Measurements from ENCODE around the gene CAMKV.

DNA sequence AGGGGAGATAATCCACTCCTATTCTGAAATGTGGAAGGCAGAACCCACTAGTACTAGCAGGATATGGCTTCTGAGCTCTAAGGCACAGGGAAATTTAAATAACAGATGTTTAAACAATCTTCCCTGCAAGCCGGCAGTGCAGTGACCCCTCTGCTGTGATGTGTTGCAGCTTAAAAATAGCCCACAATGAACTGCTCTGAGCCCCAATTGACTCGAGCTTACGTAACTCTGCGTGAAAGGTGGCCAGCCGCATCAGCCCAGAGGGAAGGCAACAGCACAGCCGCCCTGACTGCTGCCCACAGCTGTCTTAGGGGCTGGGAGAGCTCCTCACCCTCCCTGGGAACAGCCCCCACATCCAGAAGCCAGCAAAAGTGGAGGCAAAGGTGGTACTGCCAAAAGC, 12.5 kb upstream of the CAMKV start:
- TF ChIP-seq, protein P1, sequence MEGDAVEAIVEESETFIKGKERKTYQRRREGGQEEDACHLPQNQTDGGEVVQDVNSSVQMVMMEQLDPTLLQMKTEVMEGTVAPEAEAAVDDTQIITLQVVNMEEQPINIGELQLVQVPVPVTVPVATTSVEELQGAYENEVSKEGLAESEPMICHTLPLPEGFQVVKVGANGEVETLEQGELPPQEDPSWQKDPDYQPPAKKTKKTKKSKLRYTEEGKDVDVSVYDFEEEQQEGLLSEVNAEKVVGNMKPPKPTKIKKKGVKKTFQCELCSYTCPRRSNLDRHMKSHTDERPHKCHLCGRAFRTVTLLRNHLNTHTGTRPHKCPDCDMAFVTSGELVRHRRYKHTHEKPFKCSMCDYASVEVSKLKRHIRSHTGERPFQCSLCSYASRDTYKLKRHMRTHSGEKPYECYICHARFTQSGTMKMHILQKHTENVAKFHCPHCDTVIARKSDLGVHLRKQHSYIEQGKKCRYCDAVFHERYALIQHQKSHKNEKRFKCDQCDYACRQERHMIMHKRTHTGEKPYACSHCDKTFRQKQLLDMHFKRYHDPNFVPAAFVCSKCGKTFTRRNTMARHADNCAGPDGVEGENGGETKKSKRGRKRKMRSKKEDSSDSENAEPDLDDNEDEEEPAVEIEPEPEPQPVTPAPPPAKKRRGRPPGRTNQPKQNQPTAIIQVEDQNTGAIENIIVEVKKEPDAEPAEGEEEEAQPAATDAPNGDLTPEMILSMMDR (IDR thresholded peaks at IDR 0.05), result no peak
- no peak for TF ChIP-seq POLR2A (IDR thresholded peaks at IDR 0.05)

All from body of pancreas (tissue), 4 donors.